K562 (cell line): ENCODE data around the gene CRIP3. TPM values are rescaled to one million over a fixed set of nuclear protein-coding genes. Genes with fewer than 3 reads are reported as not detected.

ENCODE experiments used
- ATAC-seq: fragments of 200-7000 bp; cut with Tn5 transposase; 3 replicates; pipeline ENCODE4 v1.9.1; 2020; ENCODE audit warnings: moderate library complexity
- BruUV-seq: library from RNA; stranded (reverse); fragments of 400-500 nt; replicated peaks from 2 replicates; lab custom pipeline; 2021; lab: Mats Ljungman, UMichigan
- CTCF ChIA-PET: fragments of 300-600 bp; formaldehyde crosslinking; extraction: SDS; loops from one replicate; lab custom pipeline; 2021; ENCODE audit warnings: low intra/inter-chr PET ratio; lab: Yijun Ruan, JAX
- POLR2A ChIA-PET: fragments of 300-600, 350-650 bp; sonication (Branson Sonifier 250); formaldehyde crosslinking; extraction: SDS; loops from one replicate; lab custom pipeline; 2021; ENCODE audit warnings: antibody characterized with exemption, inconsistent platforms; lab: Yijun Ruan, JAX
- DNase-seq, 4 experiments: peaks; one replicate each; pipeline versions ENCODE4 v3.0.0 to v3.0.0-alpha.2; 2011 to 2018; ENCODE audit warnings: low spot score in 3 of 4, mixed read lengths in 3 of 4; ENCODE audit errors: extremely low read depth in 1 of 4
- FAIRE-seq: peaks from 2 replicates; lab custom pipeline; 2011; peaks lifted over from hg19 to GRCh38; lab: Jason Lieb, UNC
- H2AFZ ChIP-seq: 2 replicates; pipeline ENCODE4 v1.6.0; 2011; ENCODE audit warnings: low read depth, low read length, control low read depth, inconsistent platforms
- H3K27ac ChIP-seq: fragments of 200-600 bp; 3 replicates; pipeline ENCODE4 v1.8.0; 2011; ENCODE audit warnings: low read depth, mild to moderate bottlenecking, control low read depth, inconsistent platforms, low read length, moderate library complexity, mixed read lengths; ENCODE audit errors: extremely low read depth
- H3K27me3 ChIP-seq, 2 experiments: fragments of 300-600 bp in 1 of 2; 2 replicates in 1 of 2; 3 replicates in 1 of 2; pipeline versions ENCODE4 v1.6.0 to v1.8.0; 2011; ENCODE audit warnings: inconsistent platforms in 2 of 2, low read length in 2 of 2, mild to moderate bottlenecking in 1 of 2, mixed read lengths in 1 of 2, moderate library complexity in 1 of 2; ENCODE audit not compliant: control insufficient read depth in 2 of 2, insufficient read depth in 2 of 2
- H3K36me3 ChIP-seq: fragments of 300-600 bp; 3 replicates; pipeline ENCODE4 v1.8.0; 2011; ENCODE audit warnings: mild to moderate bottlenecking, low read length, inconsistent platforms; ENCODE audit not compliant: control insufficient read depth, insufficient read depth
- H3K4me1 ChIP-seq, 2 experiments: fragments of 200-600 bp in 1 of 2; replicated peaks in 1 of 2; 2 replicates in 1 of 2; 3 replicates in 1 of 2; pipeline versions ENCODE4 v1.5.1 to v1.8.0; 2011; ENCODE audit warnings: inconsistent platforms in 2 of 2, low read length in 2 of 2, mild to moderate bottlenecking in 1 of 2, mixed read lengths in 1 of 2, moderate library complexity in 1 of 2; ENCODE audit not compliant: control insufficient read depth in 2 of 2, insufficient read depth in 2 of 2
- H3K4me2 ChIP-seq: 2 replicates; pipeline ENCODE4 v1.6.1; 2011; ENCODE audit warnings: low read length, control low read depth, inconsistent platforms, mixed read lengths; ENCODE audit not compliant: insufficient read depth
- H3K4me3 ChIP-seq: fragments of 200-600 bp; sonication (generic), shearing (Covaris generic); 2 replicates; pipeline ENCODE4 v1.5.1; 2016; ENCODE audit warnings: control low read depth, inconsistent platforms
- H3K79me2 ChIP-seq: fragments of 200-600 bp; 3 replicates; pipeline ENCODE4 v1.8.0; 2011; ENCODE audit warnings: low read length, inconsistent platforms; ENCODE audit not compliant: control insufficient read depth, insufficient read depth
- H3K9ac ChIP-seq, 2 experiments: 2 replicates each; pipeline versions ENCODE4 v1.6.0 to v1.6.1; 2011; ENCODE audit warnings: low read depth in 2 of 2, low read length in 2 of 2, control low read depth in 1 of 2, inconsistent platforms in 1 of 2, mild to moderate bottlenecking in 1 of 2, mixed read lengths in 1 of 2; ENCODE audit not compliant: insufficient read depth in 1 of 2
- H3K9me1 ChIP-seq: one replicate; pipeline ENCODE4 v1.6.0; 2011; ENCODE audit warnings: inconsistent platforms, mild to moderate bottlenecking, low read length, moderate library complexity; ENCODE audit not compliant: control insufficient read depth, insufficient read depth
- H3K9me3 ChIP-seq: replicated peaks from 2 replicates; pipeline ENCODE4 v1.5.1; 2011; ENCODE audit warnings: low read depth, low read length, inconsistent platforms; ENCODE audit not compliant: control insufficient read depth, insufficient read depth
- H4K20me1 ChIP-seq: replicated peaks from 2 replicates; pipeline ENCODE4 v1.6.1; 2011; ENCODE audit warnings: low read length, inconsistent platforms, mixed read lengths; ENCODE audit not compliant: control insufficient read depth, insufficient read depth
- CBX2 ChIP-seq: fragments of 200-600 bp; sonication (generic); IDR thresholded peaks from one replicate; pipeline ENCODE4 v1.6.1; 2012; ENCODE audit warnings: mild to moderate bottlenecking, low read length, inconsistent platforms; ENCODE audit not compliant: insufficient read depth, poor library complexity, severe bottlenecking
- FIP1L1 ChIP-seq: fragments of 200-400 bp; formaldehyde crosslinking; IDR thresholded peaks from 2 replicates; pipeline ENCODE4 v1.6.1; 2018; ENCODE audit warnings: mild to moderate bottlenecking, low read depth, low read length; ENCODE audit not compliant: poor library complexity, severe bottlenecking
- MNT ChIP-seq, 2 experiments: fragments of 450-650 bp; conservative IDR thresholded peaks; 2 replicates each; pipeline ENCODE4 v1.6.1; 2017; ENCODE audit warnings: mild to moderate bottlenecking in 2 of 2, moderate library complexity in 2 of 2
- MTF1 ChIP-seq: fragments of 250-450 bp; sonication (Bioruptor Pico); IDR thresholded peaks from 2 replicates; pipeline ENCODE4 v1.9.0; 2021; ENCODE audit warnings: moderate library complexity, mild to moderate bottlenecking, inconsistent platforms, borderline replicate concordance
- PHF8 ChIP-seq: fragments of 200-600 bp; sonication (generic); IDR thresholded peaks from 2 replicates; pipeline ENCODE4 v1.6.1; 2012; ENCODE audit warnings: mixed run types, mild to moderate bottlenecking, inconsistent platforms, low read length, moderate library complexity, borderline replicate concordance
- RNF219 ChIP-seq: fragments of 250-450 bp; sonication (Bioruptor Pico); IDR thresholded peaks from 2 replicates; pipeline ENCODE4 v1.5.0; 2022; ENCODE audit warnings: mild to moderate bottlenecking
- U2AF2 ChIP-seq: fragments of 200-400 bp; formaldehyde crosslinking; optimal IDR thresholded peaks from 2 replicates; pipeline ENCODE3; 2017; ENCODE audit warnings: low read depth, mild to moderate bottlenecking, low read length
- ZNF347 ChIP-seq: fragments of 450-650 bp; formaldehyde crosslinking; IDR thresholded peaks from 2 replicates; pipeline ENCODE4 v1.4.0; 2020; ENCODE audit warnings: low read depth, mild to moderate bottlenecking, moderate library complexity
- ZNF512 ChIP-seq: IDR thresholded peaks from 2 replicates; pipeline ENCODE4 v1.6.1; 2016; ENCODE audit warnings: missing genetic modification characterization, missing compliant biosample characterization
- ZNF589 ChIP-seq: fragments of 200-800 bp; sonication (Bioruptor generic); IDR thresholded peaks from 2 replicates; pipeline ENCODE4 v1.6.1; 2016; ENCODE audit warnings: low read depth, missing genetic modification characterization, missing compliant biosample characterization
- ZNF764 ChIP-seq: fragments of 250-450 bp; sonication (Bioruptor Pico); IDR thresholded peaks from 2 replicates; pipeline ENCODE4 v1.4.0; 2020; ENCODE audit warnings: low read depth, mild to moderate bottlenecking, moderate library complexity
- WGBS: fragments of 100-300 bp; shearing (Covaris generic); methylation state at CpG from one replicate; pipeline ENCODE4 v1.1.6; 2016; ENCODE audit warnings: low coverage, mixed read lengths; ENCODE audit not compliant: insufficient coverage; ENCODE audit errors: missing lambda C conversion rate; 5-methylcytosine and 5-hydroxymethylcytosine counted together
- in situ Hi-C: fragments of 300-500 bp; cut with MboI; formaldehyde crosslinking; loops from 4 replicates; pipeline ENCODE4 v1.15.0; 2018; ENCODE audit warnings: inconsistent platforms, mixed read lengths
- intact Hi-C: fragments of 100-400 bp; cut with micrococcal nuclease; formaldehyde crosslinking; loops from 2 replicates; pipeline ENCODE4 v1.14.2; 2022
- polyA plus RNA-seq, 8 experiments: library from polyadenylated mRNA; depleted of rRNA in 4 of 8; stranded (reverse) in 5 of 8; unstranded in 3 of 8; fragments of >200 nt; fragmentation: Nextera tagmentation in 2 of 8; fragmentation: Illumina TruSeq in 1 of 8; extraction: Ambion mirVana in 2 of 8; extraction: Trizol in 1 of 8; gene quantifications; 2 replicates each; pipeline versions ENCODE4 v1.2.1 to v1.2.3, GENCODE V29; 2011 to 2014; ENCODE audit warnings: inconsistent platforms in 1 of 8, missing spikeins in 1 of 8
- total RNA-seq, 7 experiments: library from RNA; depleted of rRNA in 6 of 7; stranded (reverse); fragments of >200 nt in 6 of 7; fragmentation: Illumina TruSeq in 2 of 7; extraction: Trizol in 2 of 7; gene quantifications; 2 replicates each; pipeline versions ENCODE4 v1.2.1 to v1.2.3, GENCODE V29; 2011 to 2021; ENCODE audit warnings: low replicate concordance in 1 of 7

The CRIP3 gene
- total and polyA plus RNA-seq, 9 of the 15 experiments (the other 6 are each of a cell fraction or from before 2014, with no cell fraction given), result 0.36 to 2.1 (median 0.87) TPM

- H3K4me2 ChIP-seq, result no peak overlapping the region
- H3K4me3 ChIP-seq, result no peak overlapping the region
- H3K79me2 ChIP-seq, result no peaks in the 10 kb centered on the region
- H3K27me3 ChIP-seq, result no peaks in the 10 kb centered on the region
- H3K9me3 ChIP-seq, result no peaks in the 10 kb centered on the region
- no peaks in the 10 kb centered on the region for H4K20me1 ChIP-seq
- no peak for DNase-seq
- H3K27ac ChIP-seq, result no peak overlapping the region
- peaks cover 66% of the 10 kb centered on the region for H3K36me3 ChIP-seq
- WGBS, result 85% methylated on average over 3 of the region's 3 CpGs
- no TSS peak for BruUV-seq
- H2AFZ ChIP-seq, result no peak overlapping the region
- intact Hi-C loops (no loop called here), in situ Hi-C loops (no loop called here)
- CTCF ChIA-PET, result no interaction called here
- H3K4me1 ChIP-seq, result no peaks in the 10 kb centered on the region; a peak in 1 of 5 replicates
- no peak for ATAC-seq
- H3K9me1 ChIP-seq, result no peaks in the 10 kb centered on the region
- H3K9ac ChIP-seq, result no peak overlapping the region
- no peak for FAIRE-seq
- POLR2A ChIA-PET, result no interaction called here
- TF ChIP-seq ZNF347 (CRISPR knock-in tag) (no peak), FIP1L1 (no peak), PHF8 (no peak), MNT (conservative IDR thresholded peaks at IDR 0.05) (no peak), ZNF512 (tag) (no peak), RNF219 (CRISPR knock-in tag) (no peak), ZNF764 (CRISPR knock-in tag) (no peak), ZNF589 (CRISPR knock-in tag) (no peak), MTF1 (CRISPR knock-in tag) (no peak), CBX2 (no peak), U2AF2 (no peak)
These were observed 38.8 kb upstream of the CRIP3 start for GRCh38 chr6:43347444-43347843.
